Anterior cingulate cortex (tissue), 58 donors: ENCODE measurements around the gene COA1.
"Not testable (repeated sequence)": the region's sequence is repeated elsewhere in the genome, so short reads cannot be mapped to it uniquely, and the experiment has no call there.

Source experiments
- DNase-seq, 58 donors: peaks; one replicate each; lab custom pipeline; 2025; lab: John Stamatoyannopoulos, UW

Gene COA1

GRCh38 chr7:43693687-43694398, 35.5 kb downstream of the COA1 start:
- no peak for DNase-seq

GRCh38 chr7:43692582-43693373, 36.5 kb downstream of the COA1 start:
- DNase-seq = no peak

DNA sequence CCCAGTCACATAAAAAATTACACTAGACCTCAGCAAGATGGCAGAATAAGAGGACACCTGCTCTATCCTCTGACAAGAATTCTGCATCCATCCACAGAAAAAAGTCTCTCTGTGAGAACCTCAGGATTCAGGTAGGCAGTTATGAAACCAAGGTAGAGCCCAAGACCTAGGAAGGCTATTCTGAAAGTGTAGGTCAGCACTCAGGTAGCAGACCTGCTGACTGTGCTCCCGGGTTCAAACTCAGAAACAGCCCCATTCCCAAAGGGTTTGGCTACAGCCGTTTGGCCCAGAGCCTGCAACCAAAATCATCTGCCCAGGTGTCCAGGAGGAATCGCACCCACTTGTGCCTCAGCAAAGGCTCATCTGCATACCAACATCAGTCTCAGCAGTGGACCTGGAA, 37.7 kb downstream of the COA1 start:
- DNase-seq = no peak

- no peak for DNase-seq
Observed at GRCh38 chr7:43689115-43689514, 40.2 kb downstream of the COA1 start.

GRCh38 chr7:43687866-43688265, 41.5 kb downstream of the COA1 start:
- not testable (repeated sequence) for DNase-seq

- no peak for DNase-seq
Observed at GRCh38 chr7:43686991-43687390, 42.3 kb downstream of the COA1 start.

- no peak for DNase-seq
Observed at GRCh38 chr7:43680736-43681135, 48.6 kb downstream of the COA1 start.

GRCh38 chr7:43679210-43680068, 49.9 kb downstream of the COA1 start:
- no peak for DNase-seq

DNA sequence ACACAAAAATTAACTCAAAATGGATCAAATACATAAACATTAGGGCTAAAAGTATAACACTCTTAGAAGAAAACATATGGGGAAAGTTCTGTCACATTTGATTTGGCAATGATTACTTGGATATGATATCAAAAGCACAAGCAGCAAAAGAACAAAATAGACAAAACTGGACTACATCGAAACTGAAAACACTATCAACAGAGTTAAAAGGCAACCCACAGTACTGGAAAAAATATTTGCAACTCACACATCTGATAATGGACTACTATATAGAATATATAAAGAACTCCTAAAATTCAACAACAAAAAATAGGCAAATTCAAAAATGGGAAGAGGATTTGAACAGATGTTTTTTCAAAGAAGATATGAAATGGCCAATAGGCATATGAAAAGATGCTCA, 51.0 kb downstream of the COA1 start:
- DNase-seq = no peak

- no peak for DNase-seq
Observed at GRCh38 chr7:43677864-43678263, 51.5 kb downstream of the COA1 start.

GRCh38 chr7:43674559-43675436, 54.5 kb downstream of the COA1 start:
- no peak for DNase-seq

- not testable (repeated sequence) for DNase-seq
Observed at GRCh38 chr7:43673243-43673976, 55.9 kb downstream of the COA1 start.

GRCh38 chr7:43671521-43671920, 57.8 kb downstream of the COA1 start:
- no peak for DNase-seq

- DNase-seq = peak in 5 of 58 donors; percentile 8 to 44 (median 23)
Observed at GRCh38 chr7:43669286-43670081, 59.8 kb downstream of the COA1 start.

DNA sequence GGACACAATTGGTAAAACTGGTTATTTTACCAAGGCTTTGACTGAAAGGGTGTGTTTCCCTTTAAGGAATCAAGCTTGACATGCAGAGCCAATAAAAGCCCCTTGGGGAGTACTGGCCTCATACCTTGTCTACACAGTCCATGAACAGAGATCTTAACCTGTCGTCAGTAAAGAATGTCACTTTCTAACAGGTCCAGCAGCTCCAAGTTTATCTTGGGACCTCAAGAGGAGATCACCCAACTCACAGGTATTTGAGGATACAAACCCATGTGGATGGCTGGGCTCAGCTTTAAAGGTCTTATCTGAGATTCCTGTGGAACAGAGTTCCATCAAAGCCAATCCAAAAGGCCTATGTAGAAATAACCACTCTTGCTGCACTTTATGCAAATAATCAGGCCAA, 61.3 kb downstream of the COA1 start:
- no peak for DNase-seq

DNA sequence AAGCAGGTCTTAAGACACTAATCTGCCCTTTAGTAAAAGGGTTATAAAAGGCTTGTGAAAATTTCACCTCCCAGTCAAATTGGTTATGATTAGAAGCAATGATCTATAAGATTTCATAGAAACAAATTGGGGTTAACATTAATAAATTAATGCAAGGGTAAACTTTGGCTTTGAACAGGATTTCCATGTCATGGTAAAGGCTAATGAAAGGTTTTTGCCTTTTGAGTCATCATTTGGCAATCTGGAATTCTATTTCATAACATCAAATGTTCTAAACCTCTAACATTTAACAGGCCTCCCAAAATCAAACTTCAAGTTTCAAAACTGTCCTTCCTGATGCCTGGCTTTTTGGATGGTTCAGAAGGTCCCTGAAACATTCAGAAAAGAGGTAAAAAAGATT, 62.4 kb downstream of the COA1 start:
- DNase-seq = no peak

GRCh38 chr7:43664681-43665080, 64.6 kb downstream of the COA1 start:
- no peak for DNase-seq

GRCh38 chr7:43660141-43660540, 69.2 kb downstream of the COA1 start:
- DNase-seq = no peak

- no peak for DNase-seq
Observed at GRCh38 chr7:43659549-43659896, 69.8 kb downstream of the COA1 start.
